ENCODE results near the gene PGGHG. TPM values are rescaled to one million over a fixed set of nuclear protein-coding genes. Genes with fewer than 3 reads are reported as not detected.

The PGGHG gene
- polyA plus RNA-seq (2.1 and 6.0 TPM in 2 replicates), polyA minus RNA-seq (0.49 and 0.81 TPM in 2 replicates)

GRCh38 chr11:288478-289397 is at the start of gene PGGHG:
Gene PGGHG, plus strand, starts transcription at chr11:289126. Its CDS starts 691 bp downstream, at chr11:289817.
- H3K79me2 ChIP-seq (replicated peaks; ENCODE audit: insufficient read depth, low read length), result no peaks in the 10 kb centered on the region
- H3F3A ChIP-seq (ENCODE audit: insufficient read depth, low read length, poor library complexity, severe bottlenecking), result no peaks in the 10 kb centered on the region
- H3K9ac ChIP-seq (ENCODE audit: low read length), result peak within 1 kb of the TSS; percentile 20
- H3K27me3 ChIP-seq (ENCODE audit: insufficient read depth, low read depth, low read length), result peaks cover 19% of the 10 kb centered on the region
- no peaks in the 10 kb centered on the region for H3K9me2 ChIP-seq (ENCODE audit: insufficient read depth, low read length)
- no peaks in the 10 kb centered on the region for H4K20me1 ChIP-seq (ENCODE audit: insufficient read depth)
- no peaks in the 10 kb centered on the region for H3K9me3 ChIP-seq (ENCODE audit: low read length)
- no peak within 1 kb of the TSS for H2AFZ ChIP-seq (ENCODE audit: low read depth, low read length)
- peak within 1 kb of the TSS; percentile 55 for H3K4me3 ChIP-seq (ENCODE audit: low read length)
- no peaks in the 10 kb centered on the region for H3K36me3 ChIP-seq (ENCODE audit: insufficient read depth, low read length)
- no peak for TF ChIP-seq RAD21 (conservative IDR thresholded peaks at IDR 0.05)
- no peak within 1 kb of the TSS for H3K27ac ChIP-seq (ENCODE audit: low read length)
- H3K4me2 ChIP-seq (ENCODE audit: low read length), result no peak within 1 kb of the TSS

- Histone ChIP-seq H3K4me2 (ENCODE audit: low read length) (no peak overlapping the region), H3K9ac (ENCODE audit: low read length) (no peak overlapping the region), H3K79me2 (replicated peaks; ENCODE audit: insufficient read depth, low read length) (peaks cover 30% of the 10 kb centered on the region), H3K36me3 (ENCODE audit: insufficient read depth, low read length) (peaks cover 5% of the 10 kb centered on the region), H3K4me3 (ENCODE audit: low read length) (no peak overlapping the region), H3K9me2 (ENCODE audit: insufficient read depth, low read length) (no peaks in the 10 kb centered on the region), H3K27ac (ENCODE audit: low read length) (no peak overlapping the region), H3K9me3 (ENCODE audit: low read length) (no peaks in the 10 kb centered on the region), H3F3A (ENCODE audit: insufficient read depth, low read length, poor library complexity, severe bottlenecking) (no peaks in the 10 kb centered on the region), H2AFZ (ENCODE audit: low read depth, low read length) (no peak overlapping the region), H3K27me3 (ENCODE audit: insufficient read depth, low read depth, low read length) (no peaks in the 10 kb centered on the region), H4K20me1 (ENCODE audit: insufficient read depth) (no peaks in the 10 kb centered on the region)
- no peak for TF ChIP-seq POLR2AphosphoS5 (IDR thresholded peaks at IDR 0.05)
- no peak for TF ChIP-seq MXI1 (conservative IDR thresholded peaks at IDR 0.05; ENCODE audit: poor library complexity, severe bottlenecking)
- TF ChIP-seq SMC3 (conservative IDR thresholded peaks at IDR 0.05; ENCODE audit: poor library complexity), result no peak
- no peak for TF ChIP-seq RAD21 (conservative IDR thresholded peaks at IDR 0.05)
- no peak for TF ChIP-seq TAF1 (IDR thresholded peaks at IDR 0.05; ENCODE audit: low read depth)
Observed at GRCh38 chr11:240315-240714, 48.6 kb upstream of the PGGHG start.

GRCh38 chr11:241634-242033 is 47.3 kb upstream of the PGGHG start:
- Histone ChIP-seq H3K27me3 (ENCODE audit: insufficient read depth, low read depth, low read length) (no peaks in the 10 kb centered on the region), H3F3A (ENCODE audit: insufficient read depth, low read length, poor library complexity, severe bottlenecking) (no peaks in the 10 kb centered on the region), H3K4me2 (ENCODE audit: low read length) (no peak overlapping the region), H3K79me2 (replicated peaks; ENCODE audit: insufficient read depth, low read length) (peaks cover 30% of the 10 kb centered on the region), H2AFZ (ENCODE audit: low read depth, low read length) (no peak overlapping the region), H3K27ac (ENCODE audit: low read length) (no peak overlapping the region), H3K4me3 (ENCODE audit: low read length) (no peak overlapping the region), H3K9ac (ENCODE audit: low read length) (no peak overlapping the region), H3K9me2 (ENCODE audit: insufficient read depth, low read length) (no peaks in the 10 kb centered on the region), H3K36me3 (ENCODE audit: insufficient read depth, low read length) (peaks cover 5% of the 10 kb centered on the region), H3K9me3 (ENCODE audit: low read length) (no peaks in the 10 kb centered on the region), H4K20me1 (ENCODE audit: insufficient read depth) (no peaks in the 10 kb centered on the region)
- TF ChIP-seq SMC3 (conservative IDR thresholded peaks at IDR 0.05; ENCODE audit: poor library complexity) (no peak), POLR2AphosphoS5 (IDR thresholded peaks at IDR 0.05) (no peak), EZH2 (IDR thresholded peaks at IDR 0.05; ENCODE audit: borderline replicate concordance, insufficient read depth, low read length, poor library complexity, severe bottlenecking) (no peak), TAF1 (IDR thresholded peaks at IDR 0.05; ENCODE audit: low read depth) (no peak), CTCF (IDR thresholded peaks at IDR 0.05; ENCODE audit: poor library complexity, severe bottlenecking) (no peak), REST (IDR thresholded peaks at IDR 0.05; ENCODE audit: borderline replicate concordance) (no peak), RAD21 (conservative IDR thresholded peaks at IDR 0.05) (no peak), MXI1 (conservative IDR thresholded peaks at IDR 0.05; ENCODE audit: poor library complexity, severe bottlenecking) (no peak), EP300 (conservative IDR thresholded peaks at IDR 0.05; ENCODE audit: poor library complexity, severe bottlenecking) (no peak)

All from neural cell (in vitro differentiated cells).